AG09319 (cell line): ENCODE measurements around the gene PRKCQ.

Experiments used
- DNase-seq: peaks from one replicate; pipeline ENCODE4 v3.0.0-alpha.2; 2010; ENCODE audit warnings: low read depth; ENCODE audit errors: extremely low read depth
- CTCF ChIP-seq: IDR thresholded peaks from 2 replicates; pipeline ENCODE4 v1.5.1; 2011; ENCODE audit warnings: low read depth, mild to moderate bottlenecking, inconsistent platforms, low read length, moderate library complexity

Gene PRKCQ

GRCh38 chr10:6579904-6580278 is at the start of gene PRKCQ:
Gene PRKCQ, minus strand, starts transcription at chr10:6580276. Its CDS starts 65,141 bp downstream, at chr10:6515135.
- DNase-seq = no peak
- no peak for TF ChIP-seq CTCF

DNA sequence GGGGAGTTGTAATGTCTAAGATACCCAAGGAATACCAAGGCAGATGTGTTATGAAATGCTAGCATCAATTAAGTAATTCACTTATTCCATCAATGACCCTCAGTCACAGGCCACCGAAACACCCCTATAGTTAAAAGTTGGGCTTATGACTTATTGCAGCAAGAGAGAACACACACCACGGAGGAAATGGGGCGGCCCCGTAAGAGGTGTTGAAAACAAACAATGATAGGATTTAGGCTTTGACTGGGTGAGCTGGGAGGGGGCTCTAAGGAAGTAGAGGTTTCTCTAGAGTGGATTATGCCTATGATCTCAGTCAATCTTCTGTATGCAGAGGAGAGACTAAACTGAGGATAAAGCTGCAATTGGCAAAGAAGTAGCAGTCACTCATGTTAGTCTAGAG is 45.4 kb upstream of the PRKCQ start:
- no peak for TF ChIP-seq CTCF
- no peak for DNase-seq

- DNase-seq = no peak
- no peak for TF ChIP-seq CTCF
Observed at GRCh38 chr10:6624392-6624791, 44.3 kb upstream of the PRKCQ start.

DNA sequence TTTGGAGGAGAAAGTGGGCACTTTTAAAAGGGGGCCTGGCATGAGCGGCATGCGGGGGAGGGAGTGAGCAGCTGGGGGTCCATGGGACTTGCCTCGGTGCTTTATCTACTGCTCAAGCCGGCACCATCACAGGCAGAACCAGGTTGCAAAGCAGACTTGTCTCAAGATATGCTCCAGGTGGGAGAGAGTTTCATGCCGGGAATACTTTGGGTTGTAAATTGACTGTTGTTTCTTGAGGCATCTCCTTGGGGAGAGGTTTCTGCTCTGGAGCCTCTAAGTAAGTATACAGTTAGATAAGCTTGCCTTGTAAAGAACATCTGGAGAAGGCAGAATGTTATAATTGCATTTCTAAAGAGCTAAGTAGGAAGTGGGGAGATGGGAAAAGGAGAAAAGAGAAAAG is 42.8 kb upstream of the PRKCQ start:
- no peak for TF ChIP-seq CTCF
- no peak for DNase-seq

- TF ChIP-seq CTCF = no peak
- DNase-seq = no peak
Observed at GRCh38 chr10:6621536-6621935, 41.5 kb upstream of the PRKCQ start.

DNA sequence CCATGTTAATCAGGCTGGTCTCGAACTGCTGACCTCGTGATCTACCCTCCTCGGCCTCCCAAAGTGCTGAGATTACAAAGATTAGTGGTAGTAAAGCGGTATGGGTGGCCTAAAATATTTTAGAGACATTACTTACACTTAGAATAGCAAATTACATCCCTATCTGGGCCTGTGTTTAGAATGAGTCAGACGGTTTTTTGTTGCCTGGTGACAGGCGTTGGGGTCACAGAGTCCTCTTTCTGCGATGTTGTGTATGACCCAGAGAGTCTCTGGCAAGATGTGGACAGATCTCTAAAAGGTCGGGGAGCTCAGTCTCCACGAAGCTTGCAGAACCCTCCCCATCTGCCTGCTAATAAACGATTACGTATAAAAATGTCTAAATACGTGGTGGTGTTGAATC is 39.6 kb upstream of the PRKCQ start:
- TF ChIP-seq CTCF = no peak
- DNase-seq = no peak

GRCh38 chr10:6618340-6618739 is 38.3 kb upstream of the PRKCQ start:
- no peak for TF ChIP-seq CTCF

More at GRCh38 chr10:6618340-6618739, 38.3 kb upstream of the PRKCQ start:
- no peak for DNase-seq
